Gastrocnemius medialis (tissue), 4 donors: ENCODE data around the gene ZKSCAN5.

ENCODE experiments used
- CTCF ChIP-seq, 5 experiments: fragments of 450-650 bp in 3 of 5; fragments of 200-600 bp in 2 of 5; sonication (generic) in 2 of 5; IDR thresholded peaks in 4 of 5; conservative IDR thresholded peaks in 1 of 5; 1 replicate in 4 of 5; 2 replicates in 1 of 5; pipeline ENCODE4 v1.5.1; 2016 to 2019; ENCODE audit warnings: antibody characterized with exemption in 5 of 5, mild to moderate bottlenecking in 3 of 5, moderate library complexity in 3 of 5
- POLR2A ChIP-seq, 2 donors: fragments of 450-650 bp; IDR thresholded peaks; one replicate each; pipeline ENCODE4 v1.6.1; 2017; ENCODE audit warnings: antibody characterized with exemption in 2 of 2, mild to moderate bottlenecking in 2 of 2, moderate library complexity in 2 of 2

GRCh38 chr7:99535667-99536066 lies 31.2 kb downstream of the ZKSCAN5 start:
- TF ChIP-seq CTCF (IDR thresholded peaks at IDR 0.05 in 4 of 5, conservative IDR thresholded peaks at IDR 0.05 in 1 of 5) (no peak), POLR2A (IDR thresholded peaks at IDR 0.05) (no peak)
